ENCODE results near the gene ATXN7L3. TPM values are rescaled to one million over a fixed set of nuclear protein-coding genes. Genes with fewer than 3 reads are reported as not detected.

Gene ATXN7L3
- total RNA-seq, 2 experiments from 2014 or later: 58.1 to 62.3 TPM

GRCh38 chr17:44183024-44183423, 16.7 kb downstream of the ATXN7L3 start:
- H3K4me3 Mint-ChIP-seq: no peak overlapping the region
- ChIA-PET POLR2A (interaction anchor here (4.8 kb wide), 1 partner anchor 10 kb away, joined by 37 read pairs; the partner anchor contains the start of gene ASB16), CTCF (interaction anchor here (1.1 to 1.6 kb wide), 2 partner anchors 14 to 32 kb away, joined by 3 to 5 read pairs; no protein-coding TSS in a partner anchor)
- intact Hi-C loops (cut with micrococcal nuclease): no loop called here
- TF ChIP-seq, protein P1, sequence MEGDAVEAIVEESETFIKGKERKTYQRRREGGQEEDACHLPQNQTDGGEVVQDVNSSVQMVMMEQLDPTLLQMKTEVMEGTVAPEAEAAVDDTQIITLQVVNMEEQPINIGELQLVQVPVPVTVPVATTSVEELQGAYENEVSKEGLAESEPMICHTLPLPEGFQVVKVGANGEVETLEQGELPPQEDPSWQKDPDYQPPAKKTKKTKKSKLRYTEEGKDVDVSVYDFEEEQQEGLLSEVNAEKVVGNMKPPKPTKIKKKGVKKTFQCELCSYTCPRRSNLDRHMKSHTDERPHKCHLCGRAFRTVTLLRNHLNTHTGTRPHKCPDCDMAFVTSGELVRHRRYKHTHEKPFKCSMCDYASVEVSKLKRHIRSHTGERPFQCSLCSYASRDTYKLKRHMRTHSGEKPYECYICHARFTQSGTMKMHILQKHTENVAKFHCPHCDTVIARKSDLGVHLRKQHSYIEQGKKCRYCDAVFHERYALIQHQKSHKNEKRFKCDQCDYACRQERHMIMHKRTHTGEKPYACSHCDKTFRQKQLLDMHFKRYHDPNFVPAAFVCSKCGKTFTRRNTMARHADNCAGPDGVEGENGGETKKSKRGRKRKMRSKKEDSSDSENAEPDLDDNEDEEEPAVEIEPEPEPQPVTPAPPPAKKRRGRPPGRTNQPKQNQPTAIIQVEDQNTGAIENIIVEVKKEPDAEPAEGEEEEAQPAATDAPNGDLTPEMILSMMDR (IDR thresholded peaks at IDR 0.05): no peak
- ATAC-seq (no peak), DNase-seq (no peak)
- H3K27me3 Mint-ChIP-seq: no peaks in the 10 kb centered on the region
- peaks cover 21% of the 10 kb centered on the region for H3K36me3 Mint-ChIP-seq (ENCODE audit: low read depth)
- peaks cover 27% of the 10 kb centered on the region for H3K4me1 Mint-ChIP-seq (ENCODE audit: low read depth)
- no peaks in the 10 kb centered on the region for H3K9me3 Mint-ChIP-seq
- peak overlapping the region; percentile 28 for H3K27ac Mint-ChIP-seq

DNA sequence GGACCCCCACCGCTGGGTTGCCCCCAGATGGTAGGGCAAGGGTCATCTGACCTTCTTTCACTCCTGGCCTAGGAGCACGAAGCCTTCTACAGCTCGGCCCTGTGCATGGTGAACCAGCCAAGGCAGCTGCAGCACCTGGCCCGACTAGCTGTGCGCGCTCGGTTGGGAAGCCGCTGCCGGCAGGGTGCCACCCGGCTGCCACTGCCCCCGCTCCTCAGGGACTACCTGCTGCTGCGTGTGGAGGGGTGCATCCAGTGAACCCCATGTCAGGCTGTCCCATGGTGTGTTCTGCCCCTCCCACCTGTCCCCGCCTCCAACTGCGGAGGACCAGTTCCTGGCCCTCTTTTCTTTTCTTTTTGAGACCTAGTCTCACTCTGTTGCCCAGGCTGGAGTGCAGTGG, 21.6 kb downstream of the ATXN7L3 start:
- ATAC-seq: no peak
- intact Hi-C loops (cut with micrococcal nuclease): no loop called here
- Mint-ChIP-seq H3K9me3 (no peaks in the 10 kb centered on the region), H3K27me3 (no peaks in the 10 kb centered on the region), H3K36me3 (ENCODE audit: low read depth) (peaks cover 17% of the 10 kb centered on the region), H3K4me3 (no peak overlapping the region), H3K27ac (no peak overlapping the region), H3K4me1 (ENCODE audit: low read depth) (peaks cover 2% of the 10 kb centered on the region)
- POLR2A ChIA-PET: interaction anchor here (1.3 kb wide), 1 partner anchor 7 kb away, joined by 3 read pairs; no protein-coding TSS in a partner anchor
- CTCF ChIA-PET: interaction anchor here (0.7 to 1.6 kb wide), 2 partner anchors 10 to 24 kb away, joined by 4 to 5 read pairs; no protein-coding TSS in a partner anchor
- TF ChIP-seq, protein P1 (IDR thresholded peaks at IDR 0.05): no peak
- DNase-seq: no peak

GRCh38 chr17:44177640-44178039, 22.0 kb downstream of the ATXN7L3 start:
- POLR2A ChIA-PET: interaction anchor here (1.3 kb wide), 1 partner anchor 8 kb away, joined by 3 read pairs; no protein-coding TSS in a partner anchor
- no peaks in the 10 kb centered on the region for H3K9me3 Mint-ChIP-seq
- TF ChIP-seq, protein P1 (IDR thresholded peaks at IDR 0.05): no peak
- H3K4me3 Mint-ChIP-seq: no peak overlapping the region
- intact Hi-C loops (cut with micrococcal nuclease): no loop called here
- ATAC-seq (no peak), DNase-seq (no peak)
- H3K4me1 Mint-ChIP-seq (ENCODE audit: low read depth): peaks cover 2% of the 10 kb centered on the region
- H3K27me3 Mint-ChIP-seq: no peaks in the 10 kb centered on the region
- H3K36me3 Mint-ChIP-seq (ENCODE audit: low read depth): peaks cover 17% of the 10 kb centered on the region
- CTCF ChIA-PET: interaction anchor here (1.6 kb wide), 1 partner anchor 9 kb away, joined by 5 read pairs; no protein-coding TSS in a partner anchor
- no peak overlapping the region for H3K27ac Mint-ChIP-seq

- intact Hi-C loops (cut with micrococcal nuclease): no loop called here
- TF ChIP-seq, protein P1 (IDR thresholded peaks at IDR 0.05): no peak
- Mint-ChIP-seq H3K36me3 (ENCODE audit: low read depth) (peaks cover 15% of the 10 kb centered on the region), H3K27ac (no peak overlapping the region), H3K4me3 (no peak overlapping the region), H3K4me1 (ENCODE audit: low read depth) (peaks cover 2% of the 10 kb centered on the region), H3K27me3 (no peaks in the 10 kb centered on the region), H3K9me3 (no peaks in the 10 kb centered on the region)
- DNase-seq (no peak), ATAC-seq (no peak)
- CTCF ChIA-PET: interaction anchor here (1.3 kb wide), 1 partner anchor 8 kb away, joined by 4 read pairs; no protein-coding TSS in a partner anchor
- POLR2A ChIA-PET: interaction anchor here (1.3 kb wide), 1 partner anchor 8 kb away, joined by 3 read pairs; no protein-coding TSS in a partner anchor
Measured at GRCh38 chr17:44176671-44177501, 22.8 kb downstream of the ATXN7L3 start.

- Mint-ChIP-seq H3K4me1 (ENCODE audit: low read depth) (no peaks in the 10 kb centered on the region), H3K36me3 (ENCODE audit: low read depth) (peaks cover 12% of the 10 kb centered on the region), H3K27me3 (no peaks in the 10 kb centered on the region), H3K27ac (no peak overlapping the region), H3K4me3 (no peak overlapping the region), H3K9me3 (no peaks in the 10 kb centered on the region)
- no peak for DNase-seq
- ChIA-PET CTCF (interaction anchor here (1.3 kb wide), 1 partner anchor 8 kb away, joined by 4 read pairs; no protein-coding TSS in a partner anchor), POLR2A (no interaction called here)
- intact Hi-C loops (cut with micrococcal nuclease): no loop called here
- ATAC-seq: no peak
- TF ChIP-seq, protein P1 (IDR thresholded peaks at IDR 0.05): no peak
Measured at GRCh38 chr17:44176257-44176656, 23.4 kb downstream of the ATXN7L3 start.

All from activated CD8-positive, alpha-beta T cell treated with anti-CD3 and anti-CD28 coated beads for 36 hours (primary cell).